Rectal smooth muscle tissue (tissue), 1 donor: ENCODE measurements around the gene SLC26A1.
"Not testable (repeated sequence)": the region's sequence is repeated elsewhere in the genome, so short reads cannot be mapped to it uniquely, and the experiment has no call there.

ENCODE experiments used
- H3K27ac ChIP-seq: one replicate; pipeline ENCODE4 v1.7.0; 2013; ENCODE audit warnings: low read depth, low read length, inconsistent platforms
- H3K27me3 ChIP-seq: one replicate; pipeline ENCODE4 v1.7.0; 2013; ENCODE audit warnings: low read length; ENCODE audit not compliant: control insufficient read depth, insufficient read depth
- H3K36me3 ChIP-seq: one replicate; pipeline ENCODE4 v1.7.0; 2013; ENCODE audit warnings: low read length; ENCODE audit not compliant: control insufficient read depth, insufficient read depth
- H3K4me1 ChIP-seq: one replicate; pipeline ENCODE4 v1.7.0; 2013; ENCODE audit warnings: low read length; ENCODE audit not compliant: control insufficient read depth, insufficient read depth
- H3K4me3 ChIP-seq: one replicate; pipeline ENCODE4 v1.7.0; 2013; ENCODE audit warnings: low read length
- H3K9ac ChIP-seq: one replicate; pipeline ENCODE4 v1.7.0; 2013; ENCODE audit warnings: low read length

SLC26A1 gene

GRCh38 chr4:987624-988513, 5.3 kb downstream of the SLC26A1 start:
- no peak overlapping the region for H3K27ac ChIP-seq
- H3K4me1 ChIP-seq, result peaks cover 13% of the 10 kb centered on the region
- H3K4me3 ChIP-seq, result peak overlapping the region; percentile 84
- H3K27me3 ChIP-seq, result no peaks in the 10 kb centered on the region
- H3K36me3 ChIP-seq, result peaks cover 5% of the 10 kb centered on the region
- peak overlapping the region; percentile 30 for H3K9ac ChIP-seq

- H3K36me3 ChIP-seq, result peaks cover 5% of the 10 kb centered on the region
- H3K4me1 ChIP-seq, result peaks cover 13% of the 10 kb centered on the region
- H3K4me3 ChIP-seq, result peak within 1 kb of the TSS; percentile 84
- no peaks in the 10 kb centered on the region for H3K27me3 ChIP-seq
- peak within 1 kb of the TSS; percentile 30 for H3K9ac ChIP-seq
- peak within 1 kb of the TSS; percentile 22 for H3K27ac ChIP-seq
Observed at GRCh38 chr4:986879-987623, 6.2 kb downstream of the SLC26A1 start, which contains the start of gene IDUA. Gene IDUA, plus strand, starts transcription at chr4:987044. Its CDS starts 41 bp downstream, at chr4:987085.

GRCh38 chr4:986428-986878, 6.8 kb downstream of the SLC26A1 start:
- peak overlapping the region; percentile 22 for H3K27ac ChIP-seq
- H3K4me1 ChIP-seq, result peaks cover 13% of the 10 kb centered on the region
- H3K36me3 ChIP-seq, result peaks cover 5% of the 10 kb centered on the region
- peak overlapping the region; percentile 29 for H3K9ac ChIP-seq
- H3K4me3 ChIP-seq, result peak overlapping the region; percentile 84
- H3K27me3 ChIP-seq, result no peaks in the 10 kb centered on the region

GRCh38 chr4:985123-985830, 7.9 kb downstream of the SLC26A1 start:
- peaks cover 13% of the 10 kb centered on the region for H3K4me1 ChIP-seq
- H3K4me3 ChIP-seq, result peak overlapping the region; percentile 48
- peaks cover 2% of the 10 kb centered on the region for H3K36me3 ChIP-seq
- H3K27me3 ChIP-seq, result no peaks in the 10 kb centered on the region
- no peak overlapping the region for H3K27ac ChIP-seq
- no peak overlapping the region for H3K9ac ChIP-seq

GRCh38 chr4:984336-985054, 8.7 kb downstream of the SLC26A1 start:
- H3K4me3 ChIP-seq, result peak overlapping the region; percentile 48
- no peaks in the 10 kb centered on the region for H3K27me3 ChIP-seq
- H3K9ac ChIP-seq, result no peak overlapping the region
- no peak overlapping the region for H3K27ac ChIP-seq
- H3K4me1 ChIP-seq, result peaks cover 13% of the 10 kb centered on the region
- no peaks in the 10 kb centered on the region for H3K36me3 ChIP-seq

GRCh38 chr4:982814-983213, 10.4 kb downstream of the SLC26A1 start:
- Histone ChIP-seq H3K4me3 (no peak overlapping the region), H3K27ac (no peak overlapping the region), H3K9ac (no peak overlapping the region), H3K27me3 (no peaks in the 10 kb centered on the region), H3K36me3 (no peaks in the 10 kb centered on the region), H3K4me1 (peaks cover 13% of the 10 kb centered on the region)

GRCh38 chr4:982291-982690, 10.9 kb downstream of the SLC26A1 start:
- H3K9ac ChIP-seq, result no peak overlapping the region
- no peak overlapping the region for H3K4me3 ChIP-seq
- peaks cover 9% of the 10 kb centered on the region for H3K4me1 ChIP-seq
- H3K36me3 ChIP-seq, result no peaks in the 10 kb centered on the region
- no peak overlapping the region for H3K27ac ChIP-seq
- H3K27me3 ChIP-seq, result no peaks in the 10 kb centered on the region

GRCh38 chr4:978957-979701, 14.1 kb downstream of the SLC26A1 start:
- no peak overlapping the region for H3K4me3 ChIP-seq
- H3K27ac ChIP-seq, result no peak overlapping the region
- H3K27me3 ChIP-seq, result no peaks in the 10 kb centered on the region

GRCh38 chr4:976016-976415, 17.2 kb downstream of the SLC26A1 start:
- not testable (repeated sequence) for H3K4me3 ChIP-seq, H3K9ac ChIP-seq, H3K27me3 ChIP-seq, H3K27ac ChIP-seq, H3K36me3 ChIP-seq
- H3K4me1 ChIP-seq, result peaks cover 11% of the 10 kb centered on the region

More at GRCh38 chr4:978957-979701, 14.1 kb downstream of the SLC26A1 start:
- H3K4me1 ChIP-seq, result no peaks in the 10 kb centered on the region
- no peak overlapping the region for H3K9ac ChIP-seq
- H3K36me3 ChIP-seq, result no peaks in the 10 kb centered on the region

GRCh38 chr4:974668-975067, 18.5 kb downstream of the SLC26A1 start:
- no peak overlapping the region for H3K27ac ChIP-seq
- no peak overlapping the region for H3K9ac ChIP-seq
- H3K27me3 ChIP-seq, result no peaks in the 10 kb centered on the region

More at GRCh38 chr4:974668-975067, 18.5 kb downstream of the SLC26A1 start:
- Histone ChIP-seq H3K4me1 (peaks cover 11% of the 10 kb centered on the region), H3K36me3 (no peaks in the 10 kb centered on the region), H3K4me3 (no peak overlapping the region)
